Fibroblast of pulmonary artery (primary cell): ENCODE results near the gene CEP57.
"Not testable (repeated sequence)": the region's sequence is repeated elsewhere in the genome, so short reads cannot be mapped to it uniquely, and the experiment has no call there.

Experiments used
- DNase-seq: peaks from one replicate; pipeline ENCODE4 v3.0.0-alpha.2; 2010; ENCODE audit warnings: low read depth
- H3K4me3 ChIP-seq: replicated peaks from 2 replicates; pipeline ENCODE4 v1.5.1; 2011; ENCODE audit warnings: low read depth, mild to moderate bottlenecking, control low read depth, low read length, moderate library complexity
- CTCF ChIP-seq: IDR thresholded peaks from 2 replicates; pipeline ENCODE4 v1.5.1; 2011; ENCODE audit warnings: mild to moderate bottlenecking, control low read depth, low read length, inconsistent platforms; ENCODE audit errors: missing control alignments

The CEP57 gene

GRCh38 chr11:95805869-95806268 lies 15.6 kb downstream of the CEP57 start:
- no peak for DNase-seq
- no peak for TF ChIP-seq CTCF
- H3K4me3 ChIP-seq = no peak overlapping the region

- H3K4me3 ChIP-seq, DNase-seq: not testable (repeated sequence)
These were observed 16.2 kb downstream of the CEP57 start for GRCh38 chr11:95806464-95806863.

- not testable (repeated sequence) for DNase-seq, H3K4me3 ChIP-seq
These were observed 20.8 kb downstream of the CEP57 start for GRCh38 chr11:95811052-95811451.

GRCh38 chr11:95816037-95816436 lies 25.7 kb downstream of the CEP57 start:
- TF ChIP-seq CTCF = no peak
- no peak overlapping the region for H3K4me3 ChIP-seq
- DNase-seq = no peak

GRCh38 chr11:95821640-95822039 lies 31.3 kb downstream of the CEP57 start:
- TF ChIP-seq CTCF = no peak
- DNase-seq = peak; percentile 55
- no peak overlapping the region for H3K4me3 ChIP-seq

GRCh38 chr11:95827696-95828095 lies 37.4 kb downstream of the CEP57 start:
- TF ChIP-seq CTCF = no peak
- peak; percentile 31 for DNase-seq
- H3K4me3 ChIP-seq = no peak overlapping the region

GRCh38 chr11:95829580-95830259 lies 39.4 kb downstream of the CEP57 start:
- peak; percentile 20 for DNase-seq
- no peak for TF ChIP-seq CTCF
- H3K4me3 ChIP-seq = no peak overlapping the region

- no peak for TF ChIP-seq CTCF
- H3K4me3 ChIP-seq = no peak overlapping the region
- DNase-seq = peak; percentile 57
These were observed 41.0 kb downstream of the CEP57 start for GRCh38 chr11:95831198-95831883.
